ENCODE results near the gene HAO1.

DNA sequence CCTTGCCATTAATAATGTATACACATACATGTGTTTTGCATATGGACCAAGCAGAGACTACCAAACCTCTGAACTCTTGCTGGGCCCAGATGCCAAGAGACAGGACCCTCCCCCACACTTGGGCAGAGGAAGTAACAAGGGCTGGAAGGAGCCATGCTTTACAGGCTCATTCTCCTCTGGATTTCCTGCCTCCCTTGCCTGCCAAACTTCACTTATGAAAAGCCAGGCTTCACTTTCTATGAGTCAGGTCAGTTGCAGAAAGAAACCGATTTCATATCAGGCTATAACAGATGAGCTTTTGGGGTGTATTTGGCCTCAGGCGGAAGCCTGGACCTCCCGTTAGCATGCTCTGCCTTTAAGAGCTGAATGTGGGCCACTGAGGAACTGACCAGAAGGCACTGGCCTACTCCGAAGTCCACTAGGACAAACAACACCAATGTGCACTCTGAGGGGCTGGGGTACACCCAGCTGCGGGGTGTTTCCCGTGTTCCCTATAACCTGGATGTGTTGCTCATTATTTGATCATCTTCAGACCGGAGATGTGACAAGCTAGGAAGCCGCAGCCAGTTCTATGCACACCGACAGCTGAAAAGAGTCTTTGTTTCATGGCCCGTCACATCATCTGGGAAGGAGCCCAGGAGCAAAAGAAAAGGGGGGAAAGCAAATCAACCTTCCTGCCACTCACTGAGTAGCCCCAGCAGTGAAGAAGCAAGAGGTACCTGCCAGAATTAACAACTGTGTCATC is 28.5 kb downstream of the HAO1 start:
- TF ChIP-seq, protein P1, sequence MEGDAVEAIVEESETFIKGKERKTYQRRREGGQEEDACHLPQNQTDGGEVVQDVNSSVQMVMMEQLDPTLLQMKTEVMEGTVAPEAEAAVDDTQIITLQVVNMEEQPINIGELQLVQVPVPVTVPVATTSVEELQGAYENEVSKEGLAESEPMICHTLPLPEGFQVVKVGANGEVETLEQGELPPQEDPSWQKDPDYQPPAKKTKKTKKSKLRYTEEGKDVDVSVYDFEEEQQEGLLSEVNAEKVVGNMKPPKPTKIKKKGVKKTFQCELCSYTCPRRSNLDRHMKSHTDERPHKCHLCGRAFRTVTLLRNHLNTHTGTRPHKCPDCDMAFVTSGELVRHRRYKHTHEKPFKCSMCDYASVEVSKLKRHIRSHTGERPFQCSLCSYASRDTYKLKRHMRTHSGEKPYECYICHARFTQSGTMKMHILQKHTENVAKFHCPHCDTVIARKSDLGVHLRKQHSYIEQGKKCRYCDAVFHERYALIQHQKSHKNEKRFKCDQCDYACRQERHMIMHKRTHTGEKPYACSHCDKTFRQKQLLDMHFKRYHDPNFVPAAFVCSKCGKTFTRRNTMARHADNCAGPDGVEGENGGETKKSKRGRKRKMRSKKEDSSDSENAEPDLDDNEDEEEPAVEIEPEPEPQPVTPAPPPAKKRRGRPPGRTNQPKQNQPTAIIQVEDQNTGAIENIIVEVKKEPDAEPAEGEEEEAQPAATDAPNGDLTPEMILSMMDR (IDR thresholded peaks at IDR 0.05; ENCODE audit: low read length) = no peak
- TF ChIP-seq EZH2 (IDR thresholded peaks at IDR 0.05; ENCODE audit: borderline replicate concordance, low read length) = no peak

All from OCI-LY1 (cell line).